Neuronal stem cell (in vitro differentiated cells): ENCODE data around the gene GRIN3B.

ENCODE experiments used
- DNase-seq: peaks from one replicate; pipeline ENCODE4 v3.0.0-alpha.2; 2013; ENCODE audit warnings: low spot score
- H2AFZ ChIP-seq: one replicate; pipeline ENCODE4 v1.6.1; 2013; ENCODE audit warnings: mild to moderate bottlenecking, low read length, inconsistent platforms
- H2AK5ac ChIP-seq: 2 replicates; pipeline ENCODE4 v1.6.1; 2013; ENCODE audit warnings: low read depth, mild to moderate bottlenecking, inconsistent platforms, low read length, moderate library complexity, mixed read lengths
- H2BK120ac ChIP-seq: 2 replicates; pipeline ENCODE4 v1.6.1; 2013; ENCODE audit warnings: low read depth, mild to moderate bottlenecking, inconsistent platforms, low read length, moderate library complexity, mixed read lengths
- H2BK12ac ChIP-seq: one replicate; pipeline ENCODE4 v1.6.1; 2013; ENCODE audit warnings: low read length, inconsistent platforms
- H2BK15ac ChIP-seq: 2 replicates; pipeline ENCODE4 v1.6.1; 2013; ENCODE audit warnings: mild to moderate bottlenecking, low read length, inconsistent platforms, mixed read lengths
- H2BK5ac ChIP-seq: one replicate; pipeline ENCODE4 v1.6.1; 2013; ENCODE audit warnings: inconsistent platforms, mild to moderate bottlenecking, low read length, moderate library complexity
- H3K14ac ChIP-seq: one replicate; pipeline ENCODE4 v1.6.1; 2013; ENCODE audit warnings: low read length, inconsistent platforms
- H3K18ac ChIP-seq: 2 replicates; pipeline ENCODE4 v1.6.1; 2013; ENCODE audit warnings: low read length, inconsistent platforms
- H3K23ac ChIP-seq: 2 replicates; pipeline ENCODE4 v1.6.1; 2013; ENCODE audit warnings: low read depth, mild to moderate bottlenecking, mixed read lengths, low read length, inconsistent platforms; ENCODE audit not compliant: poor library complexity
- H3K27ac ChIP-seq: replicated peaks from 3 replicates; pipeline ENCODE4 v1.5.1; 2013; ENCODE audit warnings: low read length, inconsistent platforms
- H3K27me3 ChIP-seq, 3 experiments: 2 replicates each; pipeline ENCODE4 v1.6.1; 2013; ENCODE audit warnings: low read length in 3 of 3, mild to moderate bottlenecking in 2 of 3, inconsistent platforms in 1 of 3, low read depth in 1 of 3, mixed read lengths in 1 of 3, moderate library complexity in 1 of 3; ENCODE audit not compliant: control insufficient read depth in 3 of 3, insufficient read depth in 3 of 3
- H3K36me3 ChIP-seq, 2 donors: replicated peaks in 1 of 2; 2 replicates each; pipeline ENCODE4 v1.6.1; 2013; ENCODE audit warnings: low read length in 2 of 2; ENCODE audit not compliant: control insufficient read depth in 2 of 2, insufficient read depth in 2 of 2
- H3K4ac ChIP-seq: 2 replicates; pipeline ENCODE4 v1.6.1; 2013; ENCODE audit warnings: inconsistent platforms, mild to moderate bottlenecking, low read length, moderate library complexity
- H3K4me1 ChIP-seq, 2 donors: 1 replicate in 1 of 2; 2 replicates in 1 of 2; pipeline ENCODE4 v1.6.1; 2013; ENCODE audit warnings: low read length in 2 of 2, low read depth in 1 of 2; ENCODE audit not compliant: control insufficient read depth in 2 of 2, insufficient read depth in 1 of 2
- H3K4me2 ChIP-seq: one replicate; pipeline ENCODE4 v1.6.1; 2013; ENCODE audit warnings: mild to moderate bottlenecking, low read length, inconsistent platforms; ENCODE audit not compliant: insufficient read depth, poor library complexity, severe bottlenecking
- H3K4me3 ChIP-seq, 2 donors: 2 replicates each; pipeline ENCODE4 v1.5.1; 2013; ENCODE audit warnings: low read length in 2 of 2, mild to moderate bottlenecking in 2 of 2, inconsistent platforms in 1 of 2, moderate library complexity in 1 of 2
- H3K79me1 ChIP-seq: one replicate; pipeline ENCODE4 v1.6.1; 2013; ENCODE audit warnings: low read depth, mild to moderate bottlenecking, inconsistent platforms, low read length, moderate library complexity
- H3K9ac ChIP-seq: one replicate; pipeline ENCODE4 v1.6.1; 2013; ENCODE audit warnings: mild to moderate bottlenecking, low read depth, low read length, inconsistent platforms; ENCODE audit not compliant: poor library complexity
- H3K9me3 ChIP-seq, 2 donors: replicated peaks in 1 of 2; 2 replicates each; pipeline versions ENCODE3 to v1.6.1; 2013; ENCODE audit warnings: low read length in 2 of 2, mild to moderate bottlenecking in 2 of 2, inconsistent platforms in 1 of 2, low read depth in 1 of 2, mixed read lengths in 1 of 2, moderate library complexity in 1 of 2; ENCODE audit not compliant: control insufficient read depth in 2 of 2, insufficient read depth in 1 of 2
- H4K8ac ChIP-seq: one replicate; pipeline ENCODE4 v1.6.1; 2013; ENCODE audit warnings: low read depth, mild to moderate bottlenecking, inconsistent platforms, low read length, moderate library complexity
- H4K91ac ChIP-seq: one replicate; pipeline ENCODE4 v1.6.1; 2013; ENCODE audit warnings: low read length, low read depth, mild to moderate bottlenecking, inconsistent platforms; ENCODE audit not compliant: poor library complexity
- WGBS, 2 donors: extraction: QIAGEN DNeasy Blood & Tissue Kit; methylation state at CpG; one replicate each; pipeline ENCODE4 v1.1.7; 2013; ENCODE audit warnings: missing lambda C conversion rate in 2 of 2, mixed read lengths in 1 of 2; ENCODE audit not compliant: insufficient read length in 2 of 2, insufficient replicate concordance in 1 of 2; ENCODE audit errors: extremely low coverage in 2 of 2; 5-methylcytosine and 5-hydroxymethylcytosine counted together

GRIN3B gene

DNA sequence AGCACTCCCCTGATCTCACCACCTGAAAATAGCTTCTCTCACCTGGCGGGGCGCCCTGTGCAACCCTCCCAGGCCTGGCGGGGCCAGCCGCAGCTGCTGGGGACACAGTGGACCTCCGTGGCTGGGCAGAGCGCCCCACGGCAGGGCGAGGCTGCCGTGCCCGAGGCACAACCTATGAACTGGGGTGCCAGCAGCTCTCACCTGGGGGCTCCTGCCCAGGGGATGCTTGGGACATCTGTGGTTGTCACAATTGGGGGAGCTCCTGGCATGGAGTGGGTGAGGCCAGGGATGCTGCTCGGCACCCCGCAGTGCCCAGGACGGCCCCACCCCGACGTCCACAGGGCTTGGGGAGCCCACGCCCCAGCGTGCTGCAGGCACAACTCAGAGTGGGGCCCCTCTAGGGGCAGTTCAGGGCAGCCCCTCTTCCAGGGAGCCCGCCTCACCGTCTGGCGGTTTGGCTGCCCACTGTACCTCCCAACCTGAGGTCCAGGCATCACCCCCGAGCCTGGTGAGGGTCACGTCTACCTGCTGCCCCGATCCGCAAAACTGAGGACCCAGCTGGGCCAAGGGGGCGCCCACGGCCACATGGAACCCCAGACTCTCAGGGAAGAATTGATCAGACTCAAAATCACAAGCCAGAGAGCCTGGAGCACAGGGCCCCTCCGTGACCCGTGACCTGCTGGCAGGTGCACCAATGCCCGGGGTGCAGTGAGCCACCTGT lies 15.0 kb downstream of the GRIN3B start:
- no peak overlapping the region for H3K4ac ChIP-seq
- H3K4me3 ChIP-seq = no peak overlapping the region
- H3K9ac ChIP-seq = peak overlapping the region; percentile 75
- H2BK5ac ChIP-seq = peak overlapping the region; percentile 78
- no peaks in the 10 kb centered on the region for H3K9me3 ChIP-seq
- H3K27me3 ChIP-seq = no peaks in the 10 kb centered on the region
- H2AK5ac ChIP-seq = peak overlapping the region; percentile 36
- peaks cover 61% of the 10 kb centered on the region for H3K79me1 ChIP-seq
- H2BK15ac ChIP-seq = peak overlapping the region; percentile 6
- H3K23ac ChIP-seq = peak overlapping the region; percentile 65
- no peak overlapping the region for H4K8ac ChIP-seq
- H2AFZ ChIP-seq = no peak overlapping the region
- H4K91ac ChIP-seq = no peak overlapping the region
- H3K4me2 ChIP-seq = no peak overlapping the region
- WGBS, 2 donors = no CpG with 5 or more reads among the region's 29 CpGs
- no peak overlapping the region for H2BK12ac ChIP-seq
- H3K27ac ChIP-seq = no peak overlapping the region
- peaks cover 24 to 33% of the 10 kb centered on the region in 2 donors for H3K4me1 ChIP-seq
- no peak overlapping the region for H3K14ac ChIP-seq
- H3K36me3 ChIP-seq = peaks cover 23 to 49% of the 10 kb centered on the region in 2 donors
- no peak overlapping the region for H2BK120ac ChIP-seq
- DNase-seq = no peak
- H3K18ac ChIP-seq = peak overlapping the region; percentile 33

DNA sequence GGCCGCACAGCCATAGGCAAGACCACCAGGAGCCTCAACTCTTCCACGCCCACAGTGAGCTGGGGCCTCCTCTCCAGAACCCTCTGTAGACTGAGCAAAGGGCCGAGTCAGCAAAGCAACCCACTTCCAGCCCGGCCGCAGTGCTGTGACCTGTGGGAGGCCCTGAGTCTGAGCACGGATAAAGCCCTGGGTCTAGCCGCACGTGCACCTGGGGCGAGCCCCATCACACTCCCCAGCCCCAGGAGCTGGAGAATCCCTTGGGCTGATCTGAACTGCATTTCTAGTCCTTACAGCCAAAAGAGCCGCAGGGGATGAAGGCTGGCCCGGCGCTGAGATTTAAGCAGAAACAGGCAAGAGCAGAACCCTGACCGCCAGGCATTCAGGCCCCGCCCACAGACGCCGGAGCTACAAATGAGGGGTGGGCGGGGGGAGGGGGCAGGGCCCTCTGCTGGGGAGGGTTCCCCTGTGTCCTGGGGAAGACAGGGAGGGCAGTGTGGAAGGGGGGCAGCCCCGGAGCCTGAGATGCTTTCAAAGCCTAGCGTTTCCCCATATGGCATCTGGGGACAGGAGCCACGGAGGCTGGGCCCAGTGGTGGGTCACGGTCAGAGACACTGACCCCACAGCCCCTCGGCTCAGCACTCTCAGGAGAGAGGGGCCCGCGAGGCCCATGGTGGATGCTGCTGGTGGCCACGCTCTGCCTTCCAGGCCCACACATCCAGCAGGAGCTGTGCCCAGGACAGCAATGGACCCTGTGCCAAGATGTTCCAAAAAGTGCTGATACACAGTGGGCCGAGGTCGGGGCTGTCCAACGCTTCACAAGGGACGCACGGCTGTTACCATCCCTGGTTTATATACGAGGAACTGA lies 15.8 kb downstream of the GRIN3B start:
- H2BK12ac ChIP-seq = peak overlapping the region; percentile 41
- H3K18ac ChIP-seq = peak overlapping the region; percentile 51
- no peak for DNase-seq
- no peaks in the 10 kb centered on the region for H3K9me3 ChIP-seq
- peaks cover 24 to 37% of the 10 kb centered on the region in 2 donors for H3K4me1 ChIP-seq
- H2BK5ac ChIP-seq = peak overlapping the region; percentile 78
- peak overlapping the region; percentile 75 for H3K9ac ChIP-seq
- no peak overlapping the region for H4K8ac ChIP-seq
- H4K91ac ChIP-seq = no peak overlapping the region
- H3K27ac ChIP-seq = peak overlapping the region; percentile 48
- peaks cover 21 to 47% of the 10 kb centered on the region in 2 donors for H3K36me3 ChIP-seq
- H2AK5ac ChIP-seq = peak overlapping the region; percentile 89
- no peak overlapping the region for H3K4ac ChIP-seq
- peaks cover 66% of the 10 kb centered on the region for H3K79me1 ChIP-seq
- peak overlapping the region; percentile 94 for H3K14ac ChIP-seq
- peak overlapping the region; percentile 43 for H3K4me2 ChIP-seq
- no CpG with 5 or more reads among the region's 31 CpGs for WGBS, 2 donors
- H3K27me3 ChIP-seq = no peaks in the 10 kb centered on the region
- no peak overlapping the region for H2BK15ac ChIP-seq
- H3K4me3 ChIP-seq = no peak overlapping the region
- H3K23ac ChIP-seq = peak overlapping the region; percentile 89
- no peak overlapping the region for H2AFZ ChIP-seq
- no peak overlapping the region for H2BK120ac ChIP-seq

DNA sequence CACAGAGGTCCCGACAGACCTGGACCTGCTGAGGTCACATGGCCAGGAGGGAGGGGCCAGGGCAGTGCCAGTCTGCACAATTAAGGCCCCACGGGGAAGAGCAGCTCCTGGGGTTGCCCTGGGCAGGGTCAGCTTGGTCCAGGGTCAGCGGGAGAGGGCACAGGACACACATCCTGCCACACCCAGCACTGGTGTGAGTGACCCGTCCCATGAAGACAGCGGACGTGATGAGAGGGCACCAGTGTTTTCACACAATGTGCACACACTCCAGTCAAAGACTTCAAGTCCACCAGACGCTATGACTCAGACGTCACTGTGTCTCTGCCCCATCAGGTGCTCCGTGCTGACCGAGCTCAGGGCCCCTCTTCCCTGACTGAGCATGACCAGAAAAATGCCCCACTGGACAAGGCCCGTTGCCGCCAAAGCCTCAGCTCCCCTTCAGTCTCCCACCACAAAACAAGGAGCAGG lies 16.5 kb downstream of the GRIN3B start:
- H2BK12ac ChIP-seq = no peak overlapping the region
- no CpG with 5 or more reads among the region's 12 CpGs for WGBS, 2 donors

More for the DNA sequence above, 16.5 kb downstream of the GRIN3B start:
- peak overlapping the region; percentile 60 for H3K9ac ChIP-seq
- H3K4ac ChIP-seq = no peak overlapping the region
- peak overlapping the region; percentile 48 for H3K27ac ChIP-seq
- H2AK5ac ChIP-seq = peak overlapping the region; percentile 89
- peaks cover 18 to 44% of the 10 kb centered on the region in 2 donors for H3K36me3 ChIP-seq
- H3K4me2 ChIP-seq = no peak overlapping the region
- H3K27me3 ChIP-seq = no peaks in the 10 kb centered on the region
- no peak overlapping the region for H3K4me3 ChIP-seq
- no peak for DNase-seq
- H3K9me3 ChIP-seq = no peaks in the 10 kb centered on the region
- H3K14ac ChIP-seq = peak overlapping the region; percentile 94
- H4K91ac ChIP-seq = no peak overlapping the region
- H3K79me1 ChIP-seq = peaks cover 65% of the 10 kb centered on the region
- H2BK120ac ChIP-seq = no peak overlapping the region
- peak overlapping the region; percentile 78 for H2BK5ac ChIP-seq
- H3K23ac ChIP-seq = peak overlapping the region; percentile 89
- no peak overlapping the region for H2AFZ ChIP-seq
- H4K8ac ChIP-seq = no peak overlapping the region
- H2BK15ac ChIP-seq = peak overlapping the region; percentile 33
- peaks cover 24 to 37% of the 10 kb centered on the region in 2 donors for H3K4me1 ChIP-seq
- peak overlapping the region; percentile 27 for H3K18ac ChIP-seq
